RWPE1 (cell line): ENCODE data around the gene ZNHIT6.

Source experiments
- CTCF ChIA-PET: fragments of 350-600 bp; sonication (Branson Sonifier 250); formaldehyde crosslinking; extraction: SDS; loops from one replicate; lab custom pipeline; 2021; lab: Yijun Ruan, JAX
- POLR2A ChIA-PET: fragments of 400-600 bp; formaldehyde crosslinking; extraction: SDS; loops from one replicate; lab custom pipeline; 2020; ENCODE audit warnings: antibody characterized with exemption; ENCODE audit not compliant: low non-redundant PET; lab: Yijun Ruan, JAX
- DNase-seq: peaks from one replicate; pipeline ENCODE4 v3.0.0; 2012; ENCODE audit warnings: low spot score
- H3K27ac ChIP-seq: fragments of 450-650 bp; 2 replicates; pipeline ENCODE4 v1.5.1; 2017
- CTCF ChIP-seq: fragments of 450-650 bp; conservative IDR thresholded peaks from 2 replicates; pipeline ENCODE4 v1.5.1; 2017; ENCODE audit warnings: low read depth, mild to moderate bottlenecking

Gene ZNHIT6

GRCh38 chr1:85700422-85700821 lies 7.8 kb downstream of the ZNHIT6 start:
- DNase-seq = no peak
- H3K27ac ChIP-seq = no peak overlapping the region
- POLR2A ChIA-PET = no interaction called here
- CTCF ChIA-PET = no interaction called here
- no peak for TF ChIP-seq CTCF

GRCh38 chr1:85697895-85698294 lies 10.3 kb downstream of the ZNHIT6 start:
- no peak overlapping the region for H3K27ac ChIP-seq
- DNase-seq = no peak
- POLR2A ChIA-PET = no interaction called here
- TF ChIP-seq CTCF = no peak
- CTCF ChIA-PET = interaction anchor here (0.6 to 0.7 kb wide), 3 partner anchors 187 to 390 kb away, joined by 3 read pairs; no protein-coding TSS in a partner anchor

DNA sequence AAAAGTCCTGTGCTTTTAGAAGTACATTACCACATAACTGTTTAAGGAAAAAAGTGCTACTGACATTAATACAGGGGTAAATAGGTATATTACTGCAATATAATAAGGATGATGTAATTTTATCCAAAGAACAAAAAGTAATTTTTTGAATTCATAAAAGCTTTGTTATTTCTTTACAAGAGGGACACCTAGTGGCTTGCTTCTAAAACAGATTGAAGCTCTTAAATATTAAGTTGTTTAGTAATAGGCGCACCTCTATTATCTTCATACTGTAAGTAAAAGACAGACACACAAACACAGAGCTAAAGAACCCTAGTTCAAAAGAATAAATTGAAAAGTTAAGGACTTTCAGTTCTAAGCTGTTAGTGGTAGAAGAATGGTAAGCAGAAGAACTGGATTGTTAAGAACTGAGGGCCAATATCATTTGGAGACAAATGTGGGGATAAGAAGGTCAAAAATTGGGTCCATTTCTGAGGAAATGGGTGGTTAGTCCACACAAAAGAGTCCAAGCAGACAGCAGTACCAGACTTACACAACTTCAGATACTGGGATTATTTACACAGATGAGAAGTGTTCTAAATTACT lies 15.4 kb downstream of the ZNHIT6 start:
- ChIA-PET POLR2A (interaction anchor here (0.6 to 0.7 kb wide), 2 partner anchors 10 to 12 kb away, joined by 3 to 5 read pairs; no protein-coding TSS in a partner anchor), CTCF (interaction anchor here (0.6 to 2.2 kb wide), 17 partner anchors 9 to 453 kb away, joined by 3 to 18 read pairs (median 4); partner anchors contain the start of gene CCN1)
- H3K27ac ChIP-seq = no peak overlapping the region
- TF ChIP-seq CTCF = peak; percentile 54
- DNase-seq = peak; percentile 4

- no peak overlapping the region for H3K27ac ChIP-seq
- no peak for TF ChIP-seq CTCF
- POLR2A ChIA-PET = no interaction called here
- no peak for DNase-seq
- CTCF ChIA-PET = no interaction called here
Observed at GRCh38 chr1:85689775-85690404, 18.3 kb downstream of the ZNHIT6 start.

- no peak overlapping the region for H3K27ac ChIP-seq
- CTCF ChIA-PET = interaction anchor here (0.6 kb wide), 2 partner anchors 31 to 428 kb away, joined by 3 read pairs; no protein-coding TSS in a partner anchor
- no peak for TF ChIP-seq CTCF
- no peak for DNase-seq
- POLR2A ChIA-PET = no interaction called here
Observed at GRCh38 chr1:85683292-85684025, 24.8 kb downstream of the ZNHIT6 start.

DNA sequence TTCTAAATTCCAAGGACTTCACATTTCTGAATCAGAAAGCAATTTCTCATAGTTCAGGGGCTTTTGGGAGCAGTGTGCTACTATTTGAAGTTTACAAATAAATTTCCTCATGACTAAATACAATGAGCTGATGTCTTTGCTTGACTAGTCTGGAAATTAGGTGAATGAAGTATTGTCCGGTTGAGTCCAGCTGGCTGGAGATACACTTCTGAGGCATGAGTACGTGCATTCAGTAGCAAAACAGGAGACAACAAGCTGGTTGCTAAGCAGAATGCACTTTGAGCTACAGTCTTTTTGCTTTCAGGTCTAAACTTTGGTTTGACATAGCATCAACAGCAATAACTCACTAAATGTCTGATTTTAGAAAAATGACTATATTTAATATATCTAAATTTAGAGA lies 27.1 kb downstream of the ZNHIT6 start:
- ChIA-PET CTCF (interaction anchor here (0.6 kb wide), 1 partner anchor 180 kb away, joined by 3 read pairs; no protein-coding TSS in a partner anchor), POLR2A (no interaction called here)
- H3K27ac ChIP-seq = no peak overlapping the region
- TF ChIP-seq CTCF = no peak
- DNase-seq = no peak
